Cardiac fibroblast (primary cell): Measurements from ENCODE around the gene KIF16B.

Experiments used
- DNase-seq, 2 donors: peaks; one replicate each; pipeline versions ENCODE4 v3.0.0 to v3.0.0-alpha.2; 2010; ENCODE audit warnings: low read depth in 2 of 2
- H3K4me3 ChIP-seq, 2 donors: replicated peaks in 1 of 2; 1 replicate in 1 of 2; 2 replicates in 1 of 2; pipeline ENCODE4 v1.5.1; 2011; ENCODE audit warnings: low read depth in 2 of 2, low read length in 2 of 2, mild to moderate bottlenecking in 2 of 2, moderate library complexity in 1 of 2
- TF ChIP-seq, protein P1 (sequence below): IDR thresholded peaks from one replicate; pipeline ENCODE4 v1.5.1; 2011; ENCODE audit warnings: low read depth, mild to moderate bottlenecking, low read length, inconsistent platforms

Gene KIF16B

DNA sequence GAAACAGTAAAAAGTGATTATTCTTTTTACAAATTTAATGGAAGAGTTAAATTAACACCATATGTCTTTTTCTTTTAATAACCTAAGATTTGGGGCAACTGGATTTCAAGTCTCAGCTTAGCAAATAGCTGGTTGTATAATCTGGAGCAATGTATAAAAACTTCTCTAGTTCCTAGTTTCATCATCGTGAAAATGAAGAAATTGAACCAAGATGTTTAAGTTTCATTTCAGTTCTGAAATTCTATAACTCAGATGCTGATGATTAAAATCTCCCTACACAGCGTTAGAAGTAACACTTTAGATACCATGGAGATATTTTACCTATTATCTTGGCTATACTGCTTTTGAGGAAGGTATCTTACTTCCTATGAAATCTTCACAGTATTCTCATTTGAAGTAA lies 252.0 kb downstream of the KIF16B start:
- TF ChIP-seq, protein P1, sequence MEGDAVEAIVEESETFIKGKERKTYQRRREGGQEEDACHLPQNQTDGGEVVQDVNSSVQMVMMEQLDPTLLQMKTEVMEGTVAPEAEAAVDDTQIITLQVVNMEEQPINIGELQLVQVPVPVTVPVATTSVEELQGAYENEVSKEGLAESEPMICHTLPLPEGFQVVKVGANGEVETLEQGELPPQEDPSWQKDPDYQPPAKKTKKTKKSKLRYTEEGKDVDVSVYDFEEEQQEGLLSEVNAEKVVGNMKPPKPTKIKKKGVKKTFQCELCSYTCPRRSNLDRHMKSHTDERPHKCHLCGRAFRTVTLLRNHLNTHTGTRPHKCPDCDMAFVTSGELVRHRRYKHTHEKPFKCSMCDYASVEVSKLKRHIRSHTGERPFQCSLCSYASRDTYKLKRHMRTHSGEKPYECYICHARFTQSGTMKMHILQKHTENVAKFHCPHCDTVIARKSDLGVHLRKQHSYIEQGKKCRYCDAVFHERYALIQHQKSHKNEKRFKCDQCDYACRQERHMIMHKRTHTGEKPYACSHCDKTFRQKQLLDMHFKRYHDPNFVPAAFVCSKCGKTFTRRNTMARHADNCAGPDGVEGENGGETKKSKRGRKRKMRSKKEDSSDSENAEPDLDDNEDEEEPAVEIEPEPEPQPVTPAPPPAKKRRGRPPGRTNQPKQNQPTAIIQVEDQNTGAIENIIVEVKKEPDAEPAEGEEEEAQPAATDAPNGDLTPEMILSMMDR, result no peak
- H3K4me3 ChIP-seq, result no peak overlapping the region
- no peak for DNase-seq

DNA sequence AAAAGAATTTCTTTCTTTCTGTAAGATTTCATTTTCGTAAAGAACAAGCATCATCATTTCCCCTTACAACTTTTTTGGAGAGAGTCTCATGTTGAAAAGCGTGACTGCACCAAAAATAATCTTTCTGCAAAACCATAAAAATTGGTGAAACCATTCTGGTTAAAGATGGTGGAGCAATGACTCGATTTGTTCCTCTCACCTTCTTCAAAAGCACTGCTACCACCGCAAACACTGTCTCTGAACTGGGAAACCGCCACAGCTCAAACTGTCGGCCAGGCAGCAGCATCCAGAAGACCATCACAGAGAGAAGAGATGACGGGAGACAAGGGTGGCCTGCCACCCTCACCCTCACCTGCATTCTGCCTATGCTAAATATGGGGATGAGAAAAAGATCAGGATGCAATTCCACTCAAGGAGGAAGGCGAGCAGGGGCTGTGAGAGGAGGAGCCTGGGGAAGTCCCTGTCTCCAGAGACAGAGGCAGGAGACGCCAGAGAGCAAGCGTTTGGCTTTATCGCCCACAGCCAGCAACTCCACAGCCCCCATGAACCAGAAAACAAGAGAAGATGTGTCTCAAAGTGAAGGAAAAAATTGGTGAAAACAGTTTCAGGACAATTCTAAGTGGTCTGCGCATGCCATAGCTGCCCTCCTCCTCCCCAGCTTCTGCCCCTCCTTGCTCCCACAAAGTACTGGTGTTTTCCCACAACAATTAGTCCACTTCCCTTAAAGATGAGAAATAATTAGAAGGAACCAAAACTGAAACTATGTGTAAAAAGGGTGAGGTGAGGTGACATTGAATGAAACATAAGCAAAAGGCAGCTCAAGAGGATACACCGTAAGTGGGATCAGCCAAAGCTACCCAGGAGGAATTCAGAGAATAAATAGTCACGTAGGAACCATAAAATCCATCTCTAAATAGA lies 255.5 kb downstream of the KIF16B start:
- no peak for DNase-seq
- TF ChIP-seq, protein P1, result no peak
- no peak overlapping the region for H3K4me3 ChIP-seq

DNA sequence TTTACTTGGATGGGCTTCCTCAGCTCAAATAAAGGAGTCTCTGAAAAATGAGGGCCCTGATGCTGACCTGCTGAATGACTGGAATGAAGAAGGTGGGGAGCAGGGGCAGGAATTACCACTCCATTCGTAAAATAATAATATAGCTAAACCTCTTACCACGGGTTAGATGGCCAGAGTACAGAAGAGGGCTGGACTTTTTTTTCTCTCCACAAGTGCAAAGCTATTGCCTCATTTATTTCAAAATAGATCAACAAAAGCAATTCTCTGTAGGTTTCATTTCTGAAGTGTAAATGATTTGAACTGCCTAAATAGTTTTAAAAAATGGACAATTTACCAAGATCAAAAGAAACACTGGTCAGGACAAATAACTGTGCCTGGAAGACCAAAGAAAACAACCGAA lies 256.7 kb downstream of the KIF16B start:
- TF ChIP-seq, protein P1, result no peak

DNA sequence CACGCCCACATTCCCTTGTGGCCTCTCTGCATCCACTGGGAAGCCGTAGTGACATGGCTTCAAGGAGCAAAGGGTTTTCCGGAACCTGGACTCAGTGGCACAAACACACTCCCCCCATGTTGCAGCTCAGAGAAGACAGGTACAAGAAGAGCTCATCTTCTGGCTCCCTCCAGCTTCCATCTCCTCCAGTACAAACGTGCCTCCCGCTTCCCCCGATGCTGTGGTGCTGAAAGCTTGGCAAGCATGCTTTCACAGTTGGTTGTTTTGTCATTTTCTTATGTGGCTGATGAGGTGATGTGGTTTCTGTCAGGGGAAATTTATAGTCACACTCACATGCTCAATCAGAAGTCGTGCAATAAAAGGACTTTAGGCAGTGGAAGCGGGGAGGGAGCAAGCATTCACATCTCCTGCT lies 258.5 kb downstream of the KIF16B start:
- no peak for DNase-seq
- TF ChIP-seq, protein P1, result no peak
- H3K4me3 ChIP-seq, result no peak overlapping the region

More for the DNA sequence above, 256.7 kb downstream of the KIF16B start:
- DNase-seq, result no peak
- H3K4me3 ChIP-seq, result no peak overlapping the region

DNA sequence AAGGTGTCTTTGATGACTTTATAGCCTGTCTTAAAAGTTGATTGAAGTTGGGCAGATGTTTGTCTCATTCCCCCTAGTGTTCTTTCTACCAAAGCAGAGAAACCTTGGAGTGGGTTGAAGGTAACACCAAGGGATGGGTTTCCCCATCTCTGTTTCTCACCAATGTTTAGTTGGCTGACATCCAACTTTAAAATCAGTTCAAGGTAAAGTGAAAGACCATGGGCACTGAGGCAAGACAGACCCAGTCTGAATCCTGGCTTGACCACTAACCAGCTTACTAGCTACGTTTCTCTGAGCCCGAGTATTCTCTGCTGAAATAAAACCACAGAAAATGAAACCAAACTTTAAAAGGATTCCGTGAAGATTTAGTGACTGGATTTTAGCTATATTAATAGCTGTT lies 258.9 kb downstream of the KIF16B start:
- TF ChIP-seq, protein P1, result no peak
- DNase-seq, result no peak
- H3K4me3 ChIP-seq, result no peak overlapping the region

DNA sequence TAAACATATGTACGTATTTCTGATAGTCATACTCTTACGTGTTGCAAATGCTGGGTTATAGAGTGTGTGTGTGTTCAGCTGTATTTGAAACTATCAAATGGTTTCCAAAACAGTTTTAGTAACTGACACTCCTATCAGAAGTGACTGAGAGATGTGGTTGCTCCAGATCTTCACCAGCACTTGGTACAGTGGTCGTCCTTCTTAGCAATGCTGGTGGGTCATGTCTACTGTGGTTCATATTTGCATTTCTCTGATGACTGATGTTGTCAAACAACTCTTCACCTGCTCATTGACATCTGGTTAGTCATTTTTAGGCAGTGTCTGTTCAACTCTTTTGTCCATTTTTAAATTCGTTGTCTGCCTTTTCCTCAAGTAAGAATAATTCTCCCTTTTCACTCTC lies 259.3 kb downstream of the KIF16B start:
- no peak overlapping the region for H3K4me3 ChIP-seq
- TF ChIP-seq, protein P1, result no peak
- DNase-seq, result no peak
